ENCODE data around the gene ZNF407. TPM values are rescaled to one million over a fixed set of nuclear protein-coding genes. Genes with fewer than 3 reads are reported as not detected.

Gene ZNF407
- total and polyA plus RNA-seq, 2 experiments from 2014 or later, result 2.1 to 10.4 TPM

DNA sequence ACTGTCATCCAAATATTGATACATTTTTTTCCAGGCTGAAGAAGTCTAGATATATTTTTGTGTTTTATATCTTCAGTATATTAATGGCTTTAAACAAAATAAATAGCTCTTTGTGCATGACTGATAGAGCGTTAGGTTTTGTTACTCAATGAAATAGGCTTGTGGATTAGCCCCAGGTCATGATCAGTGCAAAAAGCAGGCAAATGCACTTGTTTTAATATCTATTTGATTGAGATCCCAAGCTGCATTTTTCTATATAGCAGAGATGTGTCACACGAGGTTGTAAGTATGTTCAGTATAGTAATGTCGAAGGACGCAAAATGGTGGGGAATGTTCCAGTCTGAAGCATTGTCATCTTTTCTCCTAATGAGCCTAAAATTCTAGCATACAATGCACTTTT, 198.5 kb downstream of the ZNF407 start (continued):
- TF ChIP-seq EZH2 (IDR thresholded peaks at IDR 0.05; ENCODE audit: low read depth, unreplicated experiment), result no peak
- TF ChIP-seq POLR2AphosphoS5 (IDR thresholded peaks at IDR 0.05; ENCODE audit: low read depth), result no peak
- no peak for TF ChIP-seq EZH2phosphoT487 (IDR thresholded peaks at IDR 0.05; ENCODE audit: unreplicated experiment)
- no peak for TF ChIP-seq ZNF331 (CRISPR knock-in tag; IDR thresholded peaks at IDR 0.05; ENCODE audit: low read depth)
- TF ChIP-seq ZNF114 (CRISPR knock-in tag; IDR thresholded peaks at IDR 0.05), result no peak
- no peak for TF ChIP-seq ETS1 (IDR thresholded peaks at IDR 0.05)
- no peak for TF ChIP-seq NANOG (IDR thresholded peaks at IDR 0.05; ENCODE audit: borderline replicate concordance)
- no peak for TF ChIP-seq JUNB (IDR thresholded peaks at IDR 0.05; ENCODE audit: unreplicated experiment)
- TF ChIP-seq STAT1 (IDR thresholded peaks at IDR 0.05; ENCODE audit: unreplicated experiment), result no peak

- Histone ChIP-seq H3K36me3 (ENCODE audit: insufficient read depth) (no peaks in the 10 kb centered on the region), H3K9me2 (ENCODE audit: insufficient read depth) (no peaks in the 10 kb centered on the region), H3K27me3 (ENCODE audit: insufficient read depth) (no peaks in the 10 kb centered on the region), H3K4me3 (no peak overlapping the region), H3K4me1 (ENCODE audit: insufficient read depth) (peaks cover 44% of the 10 kb centered on the region), H3K79me2 (replicated peaks; ENCODE audit: insufficient read depth) (no peaks in the 10 kb centered on the region), H3F3A (replicated peaks; ENCODE audit: low read depth) (no peaks in the 10 kb centered on the region), H2AFZ (no peak overlapping the region), H3K27ac (ENCODE audit: low read depth) (no peak overlapping the region), H4K20me1 (replicated peaks; ENCODE audit: insufficient read depth) (no peaks in the 10 kb centered on the region), H3K4me2 (no peak overlapping the region)
- Mint-ChIP-seq H3K4me3 (no peak overlapping the region), H3K27me3 (ENCODE audit: insufficient read depth, low read depth, poor library complexity) (peaks cover 2% of the 10 kb centered on the region), H3K9me3 (no peaks in the 10 kb centered on the region), H3K36me3 (ENCODE audit: low read depth) (no peaks in the 10 kb centered on the region), H3K4me1 (peaks cover 47% of the 10 kb centered on the region), H3K27ac (no peak overlapping the region)
- ATAC-seq (no peak), DNase-seq (ENCODE audit: low spot score) (no peak)
- TF ChIP-seq, protein P1, sequence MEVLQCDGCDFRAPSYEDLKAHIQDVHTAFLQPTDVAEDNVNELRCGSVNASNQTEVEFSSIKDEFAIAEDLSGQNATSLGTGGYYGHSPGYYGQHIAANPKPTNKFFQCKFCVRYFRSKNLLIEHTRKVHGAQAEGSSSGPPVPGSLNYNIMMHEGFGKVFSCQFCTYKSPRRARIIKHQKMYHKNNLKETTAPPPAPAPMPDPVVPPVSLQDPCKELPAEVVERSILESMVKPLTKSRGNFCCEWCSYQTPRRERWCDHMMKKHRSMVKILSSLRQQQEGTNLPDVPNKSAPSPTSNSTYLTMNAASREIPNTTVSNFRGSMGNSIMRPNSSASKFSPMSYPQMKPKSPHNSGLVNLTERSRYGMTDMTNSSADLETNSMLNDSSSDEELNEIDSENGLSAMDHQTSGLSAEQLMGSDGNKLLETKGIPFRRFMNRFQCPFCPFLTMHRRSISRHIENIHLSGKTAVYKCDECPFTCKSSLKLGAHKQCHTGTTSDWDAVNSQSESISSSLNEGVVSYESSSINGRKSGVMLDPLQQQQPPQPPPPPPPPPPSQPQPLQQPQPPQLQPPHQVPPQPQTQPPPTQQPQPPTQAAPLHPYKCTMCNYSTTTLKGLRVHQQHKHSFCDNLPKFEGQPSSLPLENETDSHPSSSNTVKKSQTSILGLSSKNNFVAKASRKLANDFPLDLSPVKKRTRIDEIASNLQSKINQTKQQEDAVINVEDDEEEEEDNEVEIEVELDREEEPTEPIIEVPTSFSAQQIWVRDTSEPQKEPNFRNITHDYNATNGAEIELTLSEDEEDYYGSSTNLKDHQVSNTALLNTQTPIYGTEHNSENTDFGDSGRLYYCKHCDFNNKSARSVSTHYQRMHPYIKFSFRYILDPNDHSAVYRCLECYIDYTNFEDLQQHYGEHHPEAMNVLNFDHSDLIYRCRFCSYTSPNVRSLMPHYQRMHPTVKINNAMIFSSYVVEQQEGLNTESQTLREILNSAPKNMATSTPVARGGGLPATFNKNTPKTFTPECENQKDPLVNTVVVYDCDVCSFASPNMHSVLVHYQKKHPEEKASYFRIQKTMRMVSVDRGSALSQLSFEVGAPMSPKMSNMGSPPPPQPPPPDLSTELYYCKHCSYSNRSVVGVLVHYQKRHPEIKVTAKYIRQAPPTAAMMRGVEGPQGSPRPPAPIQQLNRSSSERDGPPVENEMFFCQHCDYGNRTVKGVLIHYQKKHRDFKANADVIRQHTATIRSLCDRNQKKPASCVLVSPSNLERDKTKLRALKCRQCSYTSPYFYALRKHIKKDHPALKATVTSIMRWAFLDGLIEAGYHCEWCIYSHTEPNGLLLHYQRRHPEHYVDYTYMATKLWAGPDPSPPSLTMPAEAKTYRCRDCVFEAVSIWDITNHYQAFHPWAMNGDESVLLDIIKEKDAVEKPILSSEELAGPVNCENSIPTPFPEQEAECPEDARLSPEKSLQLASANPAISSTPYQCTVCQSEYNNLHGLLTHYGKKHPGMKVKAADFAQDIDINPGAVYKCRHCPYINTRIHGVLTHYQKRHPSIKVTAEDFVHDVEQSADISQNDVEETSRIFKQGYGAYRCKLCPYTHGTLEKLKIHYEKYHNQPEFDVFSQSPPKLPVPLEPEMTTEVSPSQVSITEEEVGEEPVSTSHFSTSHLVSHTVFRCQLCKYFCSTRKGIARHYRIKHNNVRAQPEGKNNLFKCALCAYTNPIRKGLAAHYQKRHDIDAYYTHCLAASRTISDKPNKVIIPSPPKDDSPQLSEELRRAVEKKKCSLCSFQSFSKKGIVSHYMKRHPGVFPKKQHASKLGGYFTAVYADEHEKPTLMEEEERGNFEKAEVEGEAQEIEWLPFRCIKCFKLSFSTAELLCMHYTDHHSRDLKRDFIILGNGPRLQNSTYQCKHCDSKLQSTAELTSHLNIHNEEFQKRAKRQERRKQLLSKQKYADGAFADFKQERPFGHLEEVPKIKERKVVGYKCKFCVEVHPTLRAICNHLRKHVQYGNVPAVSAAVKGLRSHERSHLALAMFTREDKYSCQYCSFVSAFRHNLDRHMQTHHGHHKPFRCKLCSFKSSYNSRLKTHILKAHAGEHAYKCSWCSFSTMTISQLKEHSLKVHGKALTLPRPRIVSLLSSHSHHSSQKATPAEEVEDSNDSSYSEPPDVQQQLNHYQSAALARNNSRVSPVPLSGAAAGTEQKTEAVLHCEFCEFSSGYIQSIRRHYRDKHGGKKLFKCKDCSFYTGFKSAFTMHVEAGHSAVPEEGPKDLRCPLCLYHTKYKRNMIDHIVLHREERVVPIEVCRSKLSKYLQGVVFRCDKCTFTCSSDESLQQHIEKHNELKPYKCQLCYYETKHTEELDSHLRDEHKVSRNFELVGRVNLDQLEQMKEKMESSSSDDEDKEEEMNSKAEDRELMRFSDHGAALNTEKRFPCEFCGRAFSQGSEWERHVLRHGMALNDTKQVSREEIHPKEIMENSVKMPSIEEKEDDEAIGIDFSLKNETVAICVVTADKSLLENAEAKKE (CRISPR knock-in tag; IDR thresholded peaks at IDR 0.05), result no peak
- TF ChIP-seq NANOG (IDR thresholded peaks at IDR 0.05; ENCODE audit: borderline replicate concordance), result no peak
- no peak for TF ChIP-seq EZH2phosphoT487 (IDR thresholded peaks at IDR 0.05; ENCODE audit: unreplicated experiment)
- no peak for TF ChIP-seq POLR2AphosphoS5 (IDR thresholded peaks at IDR 0.05; ENCODE audit: low read depth)
- TF ChIP-seq STAT1 (IDR thresholded peaks at IDR 0.05; ENCODE audit: unreplicated experiment), result no peak
- TF ChIP-seq CREB1 (CRISPR knock-in tag; IDR thresholded peaks at IDR 0.05; ENCODE audit: low read depth), result no peak
- TF ChIP-seq ETS1 (IDR thresholded peaks at IDR 0.05), result no peak
- no peak for TF ChIP-seq ZNF114 (CRISPR knock-in tag; IDR thresholded peaks at IDR 0.05)
- TF ChIP-seq, protein P2, sequence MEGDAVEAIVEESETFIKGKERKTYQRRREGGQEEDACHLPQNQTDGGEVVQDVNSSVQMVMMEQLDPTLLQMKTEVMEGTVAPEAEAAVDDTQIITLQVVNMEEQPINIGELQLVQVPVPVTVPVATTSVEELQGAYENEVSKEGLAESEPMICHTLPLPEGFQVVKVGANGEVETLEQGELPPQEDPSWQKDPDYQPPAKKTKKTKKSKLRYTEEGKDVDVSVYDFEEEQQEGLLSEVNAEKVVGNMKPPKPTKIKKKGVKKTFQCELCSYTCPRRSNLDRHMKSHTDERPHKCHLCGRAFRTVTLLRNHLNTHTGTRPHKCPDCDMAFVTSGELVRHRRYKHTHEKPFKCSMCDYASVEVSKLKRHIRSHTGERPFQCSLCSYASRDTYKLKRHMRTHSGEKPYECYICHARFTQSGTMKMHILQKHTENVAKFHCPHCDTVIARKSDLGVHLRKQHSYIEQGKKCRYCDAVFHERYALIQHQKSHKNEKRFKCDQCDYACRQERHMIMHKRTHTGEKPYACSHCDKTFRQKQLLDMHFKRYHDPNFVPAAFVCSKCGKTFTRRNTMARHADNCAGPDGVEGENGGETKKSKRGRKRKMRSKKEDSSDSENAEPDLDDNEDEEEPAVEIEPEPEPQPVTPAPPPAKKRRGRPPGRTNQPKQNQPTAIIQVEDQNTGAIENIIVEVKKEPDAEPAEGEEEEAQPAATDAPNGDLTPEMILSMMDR (conservative IDR thresholded peaks at IDR 0.05; ENCODE audit: low read depth in 2 of 2), result no peak
- no peak for TF ChIP-seq ZNF331 (CRISPR knock-in tag; IDR thresholded peaks at IDR 0.05; ENCODE audit: low read depth)
These were observed 199.3 kb downstream of the ZNF407 start for GRCh38 chr18:74796841-74797576.
